GM19099 (cell line): ENCODE data around the gene RHOBTB1.

Experiments
- POLR2A ChIP-seq: IDR thresholded peaks from 3 replicates; pipeline ENCODE4 v1.6.1; 2011; ENCODE audit warnings: low read depth; ENCODE audit not compliant: insufficient read length; ENCODE audit errors: extremely low read depth

RHOBTB1 gene

GRCh38 chr10:60952846-60953220 lies 8.8 kb upstream of the RHOBTB1 start:
- no peak for TF ChIP-seq POLR2A

GRCh38 chr10:60952067-60952845 lies 8.3 kb upstream of the RHOBTB1 start:
- no peak for TF ChIP-seq POLR2A

GRCh38 chr10:60951272-60951724 lies 7.3 kb upstream of the RHOBTB1 start:
- no peak for TF ChIP-seq POLR2A

DNA sequence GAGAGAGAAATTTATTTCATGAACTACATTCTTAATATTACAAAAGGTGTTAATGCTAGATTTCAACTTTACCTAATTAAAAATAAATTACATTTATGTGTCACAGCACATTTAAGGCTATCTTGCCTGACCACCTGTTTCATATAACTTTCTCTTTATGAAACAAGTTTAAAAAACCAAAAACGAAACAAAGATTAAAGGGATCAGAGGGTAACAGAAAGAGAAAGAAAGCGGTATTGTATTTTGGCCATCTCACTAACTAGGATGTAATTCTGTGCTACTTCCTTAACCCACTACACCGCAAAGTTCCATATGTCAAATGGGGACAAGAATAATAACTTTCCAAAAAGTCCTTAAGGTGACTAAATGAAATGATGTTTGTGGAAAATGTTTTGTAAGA lies 6.3 kb upstream of the RHOBTB1 start:
- TF ChIP-seq POLR2A, result no peak

- TF ChIP-seq POLR2A, result no peak
Observed at GRCh38 chr10:60948851-60949250, 4.9 kb upstream of the RHOBTB1 start.

DNA sequence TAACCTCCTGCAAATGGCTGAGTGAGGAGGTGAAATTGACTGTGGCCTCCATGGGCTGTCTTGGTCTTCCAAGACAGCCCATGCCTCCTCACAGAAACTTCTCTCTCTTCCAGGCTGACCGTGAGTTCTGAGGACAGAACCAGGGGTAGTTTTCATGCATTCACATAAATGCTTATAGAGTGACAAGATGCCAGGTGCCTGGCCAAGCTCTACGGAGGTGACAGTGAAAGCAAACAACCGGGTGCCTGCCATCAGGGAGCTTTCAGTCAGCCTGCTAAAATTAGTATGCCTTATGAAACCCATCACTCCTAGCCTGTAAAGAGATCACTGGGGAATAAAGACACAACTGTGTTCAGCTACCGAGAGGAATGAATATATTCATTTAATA lies 919 bp upstream of the RHOBTB1 start:
- TF ChIP-seq POLR2A, result no peak

DNA sequence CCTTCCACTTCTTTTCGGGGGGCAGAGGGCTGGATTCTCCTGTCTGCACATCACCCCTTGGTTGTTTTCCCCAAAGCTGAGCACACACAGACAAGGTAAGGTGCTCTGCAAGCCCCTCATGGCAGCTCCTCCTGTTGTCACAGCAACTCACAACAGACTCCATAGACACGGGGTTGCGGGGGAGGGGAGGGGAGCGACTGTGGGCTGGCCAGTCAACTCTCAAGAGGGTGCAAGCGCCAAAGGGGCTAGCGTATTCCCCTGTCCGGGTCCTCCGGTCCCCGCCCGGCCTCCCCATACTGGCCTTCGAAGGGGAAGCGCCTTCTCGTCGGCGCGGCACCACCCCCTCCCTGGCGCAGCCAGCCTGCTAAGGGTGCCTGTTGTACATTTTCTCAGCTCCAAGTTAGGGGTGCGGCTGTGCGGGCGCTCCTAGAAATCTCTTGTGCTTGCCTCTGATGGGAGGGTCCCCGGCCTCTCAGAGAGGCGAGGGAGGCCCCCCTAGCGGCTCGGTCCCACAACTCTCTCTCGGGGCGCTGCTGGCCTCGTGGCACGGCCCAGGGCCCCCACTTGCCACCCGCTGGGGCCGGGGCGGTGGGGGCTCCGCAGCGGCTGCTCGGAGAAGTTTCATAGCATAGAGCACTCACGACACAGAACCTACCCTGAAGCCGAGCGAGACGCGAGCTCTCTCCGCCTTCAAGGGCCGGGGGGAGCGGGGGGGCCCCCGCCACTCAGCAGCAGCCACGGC lies 498 bp downstream of the RHOBTB1 start:
- TF ChIP-seq POLR2A, result no peak

GRCh38 chr10:60942788-60943315 lies 1.1 kb downstream of the RHOBTB1 start:
- TF ChIP-seq POLR2A, result no peak

DNA sequence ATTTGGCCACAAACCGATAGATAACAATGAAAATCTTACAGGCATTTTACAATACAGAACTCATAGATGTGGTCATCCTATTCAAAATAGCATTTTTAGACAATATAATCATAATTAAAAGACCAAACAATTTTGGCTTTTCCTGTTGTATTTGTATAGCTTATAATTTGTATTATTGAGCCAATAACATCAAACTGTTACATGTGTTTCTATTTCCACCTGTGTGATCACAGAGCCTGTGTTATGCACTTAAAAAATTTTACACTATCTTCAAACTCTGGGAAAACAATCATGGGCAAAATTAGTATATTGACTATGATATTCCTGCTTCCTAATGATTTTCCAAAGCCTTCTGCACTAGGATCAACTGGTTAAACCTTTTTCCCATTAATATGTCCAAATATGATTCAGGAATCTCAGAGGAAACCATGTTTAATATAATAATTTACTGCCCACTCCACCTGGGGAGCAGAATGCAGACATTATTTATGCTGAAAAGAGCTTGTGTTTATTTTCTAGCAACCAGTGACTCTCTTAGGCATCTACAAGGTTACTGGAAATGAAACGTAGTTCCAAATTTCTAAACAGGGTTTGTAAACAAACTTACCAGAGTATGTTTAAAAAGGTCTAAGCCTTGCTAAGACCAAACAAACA lies 1.7 kb downstream of the RHOBTB1 start:
- TF ChIP-seq POLR2A, result no peak

DNA sequence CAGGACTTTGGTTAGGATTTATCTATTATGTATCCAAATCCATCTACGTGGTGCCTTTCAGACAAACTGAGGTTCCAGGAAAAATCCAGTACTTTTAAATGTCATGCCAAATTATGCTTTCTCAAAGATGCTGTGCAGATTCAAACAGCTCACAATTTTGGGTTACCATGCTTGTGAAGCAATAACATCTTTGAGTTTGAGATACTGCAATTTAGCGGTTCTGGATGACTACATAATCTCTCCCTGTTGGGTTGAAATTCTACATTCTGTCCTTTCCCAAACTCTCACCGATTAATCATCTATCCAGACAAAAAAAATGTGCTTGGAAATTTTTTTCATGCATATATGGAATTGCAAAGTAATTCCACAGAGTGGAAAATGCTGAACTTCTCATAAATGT lies 3.5 kb downstream of the RHOBTB1 start:
- no peak for TF ChIP-seq POLR2A

GRCh38 chr10:60937784-60938654 lies 6.0 kb downstream of the RHOBTB1 start:
- TF ChIP-seq POLR2A, result no peak

DNA sequence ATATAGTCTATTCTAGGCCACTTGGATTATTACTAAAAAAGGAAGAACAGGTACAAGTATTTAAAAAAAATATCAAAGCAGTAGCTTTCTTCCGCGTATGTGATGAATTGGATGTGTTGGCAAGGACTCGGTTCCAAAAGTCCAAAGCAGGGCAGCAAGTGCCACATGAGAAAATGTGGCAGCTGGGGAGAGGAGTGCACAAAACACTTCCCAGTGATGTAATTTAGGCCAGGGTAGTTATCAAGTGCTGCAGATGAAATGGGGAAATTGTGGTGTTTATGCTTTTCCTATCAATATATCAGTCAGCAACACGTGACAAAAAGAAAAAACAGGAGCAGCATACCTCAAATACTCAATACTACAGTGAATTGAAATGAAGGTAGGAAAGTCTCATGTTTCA lies 7.0 kb downstream of the RHOBTB1 start:
- no peak for TF ChIP-seq POLR2A

- TF ChIP-seq POLR2A, result no peak
Observed at GRCh38 chr10:60934215-60935175, 9.5 kb downstream of the RHOBTB1 start.
